K562 (cell line): ENCODE measurements around the gene EFNA2. TPM values are rescaled to one million over a fixed set of nuclear protein-coding genes. Genes with fewer than 3 reads are reported as not detected.

Experiments used
- BCL6 ChIP-seq: fragments of 250-450 bp; sonication (Bioruptor Pico); IDR thresholded peaks from 2 replicates; pipeline ENCODE4 v1.4.0; 2020
- MGA ChIP-seq: fragments of 450-650 bp; IDR thresholded peaks from 2 replicates; pipeline ENCODE4 v1.6.1; 2016; ENCODE audit warnings: mild to moderate bottlenecking, moderate library complexity
- NR3C1 ChIP-seq: sonication (generic); formaldehyde crosslinking; IDR thresholded peaks from 2 replicates; pipeline ENCODE4 v1.8.1; 2022; ENCODE audit warnings: missing genetic modification reagents
- POLR2G ChIP-seq: fragments of 200-400 bp; formaldehyde crosslinking; IDR thresholded peaks from 2 replicates; pipeline ENCODE4 v1.6.1; 2017; ENCODE audit warnings: low read depth, mild to moderate bottlenecking, antibody characterized with exemption, low read length, moderate library complexity
- SPI1 ChIP-seq: IDR thresholded peaks from 2 replicates; pipeline ENCODE4 v1.6.1; 2011; ENCODE audit warnings: low read depth, low read length, control low read depth, borderline replicate concordance
- U2AF1 ChIP-seq: fragments of 200-400 bp; formaldehyde crosslinking; optimal IDR thresholded peaks from 2 replicates; pipeline ENCODE3; 2017; ENCODE audit warnings: mild to moderate bottlenecking, low read depth, low read length, moderate library complexity
- ZBTB33 ChIP-seq: sonication (generic); formaldehyde crosslinking; IDR thresholded peaks from 2 replicates; pipeline ENCODE4 v1.8.1; 2023; ENCODE audit warnings: mild to moderate bottlenecking, missing genetic modification reagents
- ZNF12 ChIP-seq: sonication (generic); formaldehyde crosslinking; IDR thresholded peaks from 2 replicates; pipeline ENCODE4 v1.4.0; 2020; ENCODE audit warnings: mild to moderate bottlenecking, missing genetic modification reagents
- ZNF324 ChIP-seq: fragments of 250-450 bp; sonication (Bioruptor Pico); IDR thresholded peaks from 2 replicates; pipeline ENCODE4 v1.4.0; 2020; ENCODE audit warnings: mild to moderate bottlenecking
- polyA plus RNA-seq, 8 experiments: library from polyadenylated mRNA; depleted of rRNA in 4 of 8; stranded (reverse) in 5 of 8; unstranded in 3 of 8; fragments of >200 nt; fragmentation: Nextera tagmentation in 2 of 8; fragmentation: Illumina TruSeq in 1 of 8; extraction: Ambion mirVana in 2 of 8; extraction: Trizol in 1 of 8; gene quantifications; 2 replicates each; pipeline versions ENCODE4 v1.2.1 to v1.2.3, GENCODE V29; 2011 to 2014; ENCODE audit warnings: inconsistent platforms in 1 of 8, missing spikeins in 1 of 8
- total RNA-seq, 7 experiments: library from RNA; depleted of rRNA in 6 of 7; stranded (reverse); fragments of >200 nt in 6 of 7; fragmentation: Illumina TruSeq in 2 of 7; extraction: Trizol in 2 of 7; gene quantifications; 2 replicates each; pipeline versions ENCODE4 v1.2.1 to v1.2.3, GENCODE V29; 2011 to 2021; ENCODE audit warnings: low replicate concordance in 1 of 7
- TF ChIP-seq, protein P1 (sequence below): fragments of 250-450 bp; sonication (Bioruptor Pico); IDR thresholded peaks from 2 replicates; pipeline ENCODE4 v1.6.1; 2021; ENCODE audit warnings: mild to moderate bottlenecking
- TF ChIP-seq, protein P2 (sequence below): sonication (generic); formaldehyde crosslinking; IDR thresholded peaks from 2 replicates; pipeline ENCODE4 v1.9.0; 2022; ENCODE audit warnings: mild to moderate bottlenecking, missing genetic modification reagents

Gene EFNA2
- total and polyA plus RNA-seq, 9 of the 15 experiments (the other 6 are each of a cell fraction or from before 2014, with no cell fraction given), result 0.11 to 0.44 (median 0.15) TPM; not detected in 6

DNA sequence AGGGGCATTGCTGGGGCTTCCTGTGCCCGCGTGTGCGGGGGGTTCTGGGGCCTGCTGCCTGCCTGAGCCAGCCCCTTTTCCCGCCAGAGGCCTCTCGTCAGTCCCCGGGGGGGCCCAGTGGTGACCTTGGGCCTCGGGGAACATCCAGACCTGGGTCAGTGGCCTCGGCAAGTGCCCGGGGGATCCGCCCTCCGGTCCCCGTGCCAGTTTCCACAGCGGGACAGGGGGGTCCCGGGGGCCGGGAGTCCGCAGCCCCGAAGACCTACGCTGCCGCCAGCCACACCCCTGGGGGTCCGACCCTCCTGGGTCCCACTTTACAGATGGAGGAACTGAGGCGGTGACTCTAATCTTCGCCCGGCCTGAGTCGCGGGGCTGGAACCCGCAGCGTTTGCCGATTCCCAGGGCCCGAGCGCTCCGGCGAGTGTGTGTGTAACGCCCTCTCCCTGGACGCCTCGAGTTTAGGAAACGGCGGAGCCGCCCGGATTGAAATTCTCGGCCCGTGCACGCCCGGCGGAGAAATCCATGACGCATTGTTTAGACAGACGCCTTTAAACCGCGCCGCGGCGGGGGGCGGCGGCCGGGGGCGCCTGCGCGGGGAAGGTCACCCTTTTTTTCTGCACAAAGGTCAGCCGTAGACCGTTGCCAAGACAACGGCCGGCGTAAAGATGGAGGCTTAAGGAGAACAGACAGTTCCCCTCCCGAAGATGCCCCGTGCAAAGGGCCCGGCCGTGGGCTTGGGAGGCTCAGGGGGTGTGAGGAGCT, 39.3 kb downstream of the EFNA2 start (continued):
- peak; percentile 84 for TF ChIP-seq MGA
- TF ChIP-seq, protein P1, sequence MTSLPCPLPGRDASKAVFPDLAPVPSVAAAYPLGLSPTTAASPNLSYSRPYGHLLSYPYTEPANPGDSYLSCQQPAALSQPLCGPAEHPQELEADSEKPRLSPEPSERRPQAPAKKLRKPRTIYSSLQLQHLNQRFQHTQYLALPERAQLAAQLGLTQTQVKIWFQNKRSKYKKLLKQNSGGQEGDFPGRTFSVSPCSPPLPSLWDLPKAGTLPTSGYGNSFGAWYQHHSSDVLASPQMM (CRISPR knock-in tag), result no peak
- TF ChIP-seq BCL6 (CRISPR knock-in tag), result no peak
- TF ChIP-seq ZNF324 (CRISPR knock-in tag), result no peak
- no peak for TF ChIP-seq ZBTB33 (CRISPR knock-in tag)
- TF ChIP-seq ZNF12 (CRISPR knock-in tag), result no peak; the same call in 1 of the 2 replicates
- TF ChIP-seq POLR2G, result peak; percentile 81
- TF ChIP-seq SPI1, result peak; percentile 40; the same call in 1 of the 2 replicates
- TF ChIP-seq, protein P2, sequence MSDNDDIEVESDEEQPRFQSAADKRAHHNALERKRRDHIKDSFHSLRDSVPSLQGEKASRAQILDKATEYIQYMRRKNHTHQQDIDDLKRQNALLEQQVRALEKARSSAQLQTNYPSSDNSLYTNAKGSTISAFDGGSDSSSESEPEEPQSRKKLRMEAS, result peak; percentile 59; the same call in 1 of the 2 replicates
- peak; percentile 40 for TF ChIP-seq U2AF1
- 0 out of 2 replicates have a peak, but pooled peaks have one; percentile 38 for TF ChIP-seq NR3C1 (CRISPR knock-in tag)
